GM23248 (cell line): ENCODE measurements around the gene ABHD16A.

Experiments
- EZH2 ChIP-seq: fragments of 200-600 bp; sonication (generic); IDR thresholded peaks from 2 replicates; pipeline ENCODE4 v1.6.1; 2018; ENCODE audit warnings: antibody characterized with exemption, mild to moderate bottlenecking; ENCODE audit not compliant: insufficient read depth, poor library complexity, severe bottlenecking
- EZH2phosphoT487 ChIP-seq: fragments of 200-600 bp; sonication (generic); IDR thresholded peaks from 2 replicates; pipeline ENCODE4 v1.6.1; 2018; ENCODE audit warnings: antibody characterized with exemption, moderate library complexity, mild to moderate bottlenecking, low read depth; ENCODE audit not compliant: insufficient read depth

DNA sequence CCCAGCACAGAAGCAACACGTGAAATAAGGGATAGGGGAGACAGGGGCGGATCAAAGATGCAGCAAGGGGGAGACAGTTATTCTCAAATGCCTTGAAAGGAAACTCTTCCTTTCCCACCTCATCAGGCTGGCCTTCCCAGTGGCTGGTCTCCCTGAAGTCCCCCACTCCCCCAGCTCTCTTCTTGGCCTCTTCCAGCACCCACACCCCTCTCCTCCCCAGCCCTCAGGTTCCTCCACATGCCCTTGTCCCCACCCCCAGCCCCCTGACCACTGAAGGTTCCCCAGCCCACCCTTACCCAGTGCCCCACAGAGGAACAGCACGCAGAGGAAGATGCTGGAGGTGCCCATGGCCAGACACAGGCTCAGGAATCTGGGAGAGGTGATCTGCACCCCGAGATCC lies 10.3 kb upstream of the ABHD16A start:
- TF ChIP-seq EZH2 (no peak), EZH2phosphoT487 (no peak)
